K562 (cell line): ENCODE measurements around the gene STUM. TPM values are rescaled to one million over a fixed set of nuclear protein-coding genes. Genes with fewer than 3 reads are reported as not detected.

Source experiments
- ATAC-seq: fragments of 200-7000 bp; cut with Tn5 transposase; 3 replicates; pipeline ENCODE4 v1.9.1; 2020; ENCODE audit warnings: moderate library complexity
- BruUV-seq: library from RNA; stranded (reverse); fragments of 400-500 nt; replicated peaks from 2 replicates; lab custom pipeline; 2021; lab: Mats Ljungman, UMichigan
- CTCF ChIA-PET: fragments of 300-600 bp; formaldehyde crosslinking; extraction: SDS; loops from one replicate; lab custom pipeline; 2021; ENCODE audit warnings: low intra/inter-chr PET ratio; lab: Yijun Ruan, JAX
- POLR2A ChIA-PET: fragments of 300-600, 350-650 bp; sonication (Branson Sonifier 250); formaldehyde crosslinking; extraction: SDS; loops from one replicate; lab custom pipeline; 2021; ENCODE audit warnings: antibody characterized with exemption, inconsistent platforms; lab: Yijun Ruan, JAX
- DNase-seq, 4 experiments: peaks; one replicate each; pipeline versions ENCODE4 v3.0.0 to v3.0.0-alpha.2; 2011 to 2018; ENCODE audit warnings: low spot score in 3 of 4, mixed read lengths in 3 of 4; ENCODE audit errors: extremely low read depth in 1 of 4
- FAIRE-seq: peaks from 2 replicates; lab custom pipeline; 2011; peaks lifted over from hg19 to GRCh38; lab: Jason Lieb, UNC
- H2AFZ ChIP-seq: 2 replicates; pipeline ENCODE4 v1.6.0; 2011; ENCODE audit warnings: low read depth, low read length, control low read depth, inconsistent platforms
- H3K27ac ChIP-seq: fragments of 200-600 bp; 3 replicates; pipeline ENCODE4 v1.8.0; 2011; ENCODE audit warnings: low read depth, mild to moderate bottlenecking, control low read depth, inconsistent platforms, low read length, moderate library complexity, mixed read lengths; ENCODE audit errors: extremely low read depth
- H3K27me3 ChIP-seq, 2 experiments: fragments of 300-600 bp in 1 of 2; 2 replicates in 1 of 2; 3 replicates in 1 of 2; pipeline versions ENCODE4 v1.6.0 to v1.8.0; 2011; ENCODE audit warnings: inconsistent platforms in 2 of 2, low read length in 2 of 2, mild to moderate bottlenecking in 1 of 2, mixed read lengths in 1 of 2, moderate library complexity in 1 of 2; ENCODE audit not compliant: control insufficient read depth in 2 of 2, insufficient read depth in 2 of 2
- H3K36me3 ChIP-seq: fragments of 300-600 bp; 3 replicates; pipeline ENCODE4 v1.8.0; 2011; ENCODE audit warnings: mild to moderate bottlenecking, low read length, inconsistent platforms; ENCODE audit not compliant: control insufficient read depth, insufficient read depth
- H3K4me1 ChIP-seq, 2 experiments: fragments of 200-600 bp in 1 of 2; replicated peaks in 1 of 2; 2 replicates in 1 of 2; 3 replicates in 1 of 2; pipeline versions ENCODE4 v1.5.1 to v1.8.0; 2011; ENCODE audit warnings: inconsistent platforms in 2 of 2, low read length in 2 of 2, mild to moderate bottlenecking in 1 of 2, mixed read lengths in 1 of 2, moderate library complexity in 1 of 2; ENCODE audit not compliant: control insufficient read depth in 2 of 2, insufficient read depth in 2 of 2
- H3K4me2 ChIP-seq: 2 replicates; pipeline ENCODE4 v1.6.1; 2011; ENCODE audit warnings: low read length, control low read depth, inconsistent platforms, mixed read lengths; ENCODE audit not compliant: insufficient read depth
- H3K4me3 ChIP-seq: fragments of 200-600 bp; sonication (generic), shearing (Covaris generic); 2 replicates; pipeline ENCODE4 v1.5.1; 2016; ENCODE audit warnings: control low read depth, inconsistent platforms
- H3K79me2 ChIP-seq: fragments of 200-600 bp; 3 replicates; pipeline ENCODE4 v1.8.0; 2011; ENCODE audit warnings: low read length, inconsistent platforms; ENCODE audit not compliant: control insufficient read depth, insufficient read depth
- H3K9ac ChIP-seq, 2 experiments: 2 replicates each; pipeline versions ENCODE4 v1.6.0 to v1.6.1; 2011; ENCODE audit warnings: low read depth in 2 of 2, low read length in 2 of 2, control low read depth in 1 of 2, inconsistent platforms in 1 of 2, mild to moderate bottlenecking in 1 of 2, mixed read lengths in 1 of 2; ENCODE audit not compliant: insufficient read depth in 1 of 2
- H3K9me1 ChIP-seq: one replicate; pipeline ENCODE4 v1.6.0; 2011; ENCODE audit warnings: inconsistent platforms, mild to moderate bottlenecking, low read length, moderate library complexity; ENCODE audit not compliant: control insufficient read depth, insufficient read depth
- H3K9me3 ChIP-seq: replicated peaks from 2 replicates; pipeline ENCODE4 v1.5.1; 2011; ENCODE audit warnings: low read depth, low read length, inconsistent platforms; ENCODE audit not compliant: control insufficient read depth, insufficient read depth
- H4K20me1 ChIP-seq: replicated peaks from 2 replicates; pipeline ENCODE4 v1.6.1; 2011; ENCODE audit warnings: low read length, inconsistent platforms, mixed read lengths; ENCODE audit not compliant: control insufficient read depth, insufficient read depth
- MEIS2 ChIP-seq: fragments of 450-650 bp; IDR thresholded peaks from 2 replicates; pipeline ENCODE4 v1.6.1; 2014; ENCODE audit warnings: mild to moderate bottlenecking; ENCODE audit not compliant: partially characterized antibody
- MITF ChIP-seq: IDR thresholded peaks from 2 replicates; pipeline ENCODE4 v1.6.1; 2014; ENCODE audit warnings: antibody characterized with exemption
- NEUROD1 ChIP-seq: fragments of 150-350 bp; IDR thresholded peaks from 2 replicates; pipeline ENCODE4 v1.6.1; 2014; ENCODE audit warnings: borderline replicate concordance, low read length, low read depth; ENCODE audit not compliant: partially characterized antibody
- NFXL1 ChIP-seq: fragments of 450-650 bp; formaldehyde crosslinking; IDR thresholded peaks from 2 replicates; pipeline ENCODE4 v1.4.0; 2021; ENCODE audit warnings: mild to moderate bottlenecking
- ZFPM2 ChIP-seq: fragments of 250-450 bp; sonication (Bioruptor Pico); IDR thresholded peaks from 2 replicates; pipeline ENCODE4 v1.5.1; 2022; ENCODE audit warnings: mild to moderate bottlenecking
- ZNF124 ChIP-seq: sonication (generic); formaldehyde crosslinking; IDR thresholded peaks from 2 replicates; pipeline ENCODE4 v1.8.1; 2022; ENCODE audit warnings: missing genetic modification reagents
- ZNF217 ChIP-seq: sonication (generic); formaldehyde crosslinking; IDR thresholded peaks from 2 replicates; pipeline ENCODE4 v1.8.0; 2022; ENCODE audit warnings: mild to moderate bottlenecking, missing genetic modification reagents
- ZNF224 ChIP-seq: sonication (generic); formaldehyde crosslinking; IDR thresholded peaks from 2 replicates; pipeline ENCODE4 v1.8.0; 2022; ENCODE audit warnings: mild to moderate bottlenecking, missing genetic modification reagents
- WGBS: fragments of 100-300 bp; shearing (Covaris generic); methylation state at CpG from one replicate; pipeline ENCODE4 v1.1.6; 2016; ENCODE audit warnings: low coverage, mixed read lengths; ENCODE audit not compliant: insufficient coverage; ENCODE audit errors: missing lambda C conversion rate; 5-methylcytosine and 5-hydroxymethylcytosine counted together
- in situ Hi-C: fragments of 300-500 bp; cut with MboI; formaldehyde crosslinking; loops from 4 replicates; pipeline ENCODE4 v1.15.0; 2018; ENCODE audit warnings: inconsistent platforms, mixed read lengths
- intact Hi-C: fragments of 100-400 bp; cut with micrococcal nuclease; formaldehyde crosslinking; loops from 2 replicates; pipeline ENCODE4 v1.14.2; 2022
- polyA plus RNA-seq, 8 experiments: library from polyadenylated mRNA; depleted of rRNA in 4 of 8; stranded (reverse) in 5 of 8; unstranded in 3 of 8; fragments of >200 nt; fragmentation: Nextera tagmentation in 2 of 8; fragmentation: Illumina TruSeq in 1 of 8; extraction: Ambion mirVana in 2 of 8; extraction: Trizol in 1 of 8; gene quantifications; 2 replicates each; pipeline versions ENCODE4 v1.2.1 to v1.2.3, GENCODE V29; 2011 to 2014; ENCODE audit warnings: inconsistent platforms in 1 of 8, missing spikeins in 1 of 8
- total RNA-seq, 7 experiments: library from RNA; depleted of rRNA in 6 of 7; stranded (reverse); fragments of >200 nt in 6 of 7; fragmentation: Illumina TruSeq in 2 of 7; extraction: Trizol in 2 of 7; gene quantifications; 2 replicates each; pipeline versions ENCODE4 v1.2.1 to v1.2.3, GENCODE V29; 2011 to 2021; ENCODE audit warnings: low replicate concordance in 1 of 7
- TF ChIP-seq, protein P1 (sequence below): sonication (generic); formaldehyde crosslinking; IDR thresholded peaks from 2 replicates; pipeline ENCODE4 v1.8.0; 2022; ENCODE audit warnings: mild to moderate bottlenecking, missing genetic modification reagents

The STUM gene
- total and polyA plus RNA-seq, 9 of the 15 experiments (the other 6 are each of a cell fraction or from before 2014, with no cell fraction given): not detected

GRCh38 chr1:226628612-226629155 is 80.1 kb downstream of the STUM start:
- intact Hi-C loops (no loop called here), in situ Hi-C loops (no loop called here)
- BruUV-seq: no TSS peak
- DNase-seq: no peak
- TF ChIP-seq NEUROD1 (no peak), MEIS2 (no peak), ZNF217 (CRISPR knock-in tag) (no peak), ZFPM2 (no peak), NFXL1 (CRISPR knock-in tag) (no peak), ZNF224 (CRISPR knock-in tag) (no peak), ZNF124 (CRISPR knock-in tag) (no peak), MITF (no peak)
- TF ChIP-seq, protein P1, sequence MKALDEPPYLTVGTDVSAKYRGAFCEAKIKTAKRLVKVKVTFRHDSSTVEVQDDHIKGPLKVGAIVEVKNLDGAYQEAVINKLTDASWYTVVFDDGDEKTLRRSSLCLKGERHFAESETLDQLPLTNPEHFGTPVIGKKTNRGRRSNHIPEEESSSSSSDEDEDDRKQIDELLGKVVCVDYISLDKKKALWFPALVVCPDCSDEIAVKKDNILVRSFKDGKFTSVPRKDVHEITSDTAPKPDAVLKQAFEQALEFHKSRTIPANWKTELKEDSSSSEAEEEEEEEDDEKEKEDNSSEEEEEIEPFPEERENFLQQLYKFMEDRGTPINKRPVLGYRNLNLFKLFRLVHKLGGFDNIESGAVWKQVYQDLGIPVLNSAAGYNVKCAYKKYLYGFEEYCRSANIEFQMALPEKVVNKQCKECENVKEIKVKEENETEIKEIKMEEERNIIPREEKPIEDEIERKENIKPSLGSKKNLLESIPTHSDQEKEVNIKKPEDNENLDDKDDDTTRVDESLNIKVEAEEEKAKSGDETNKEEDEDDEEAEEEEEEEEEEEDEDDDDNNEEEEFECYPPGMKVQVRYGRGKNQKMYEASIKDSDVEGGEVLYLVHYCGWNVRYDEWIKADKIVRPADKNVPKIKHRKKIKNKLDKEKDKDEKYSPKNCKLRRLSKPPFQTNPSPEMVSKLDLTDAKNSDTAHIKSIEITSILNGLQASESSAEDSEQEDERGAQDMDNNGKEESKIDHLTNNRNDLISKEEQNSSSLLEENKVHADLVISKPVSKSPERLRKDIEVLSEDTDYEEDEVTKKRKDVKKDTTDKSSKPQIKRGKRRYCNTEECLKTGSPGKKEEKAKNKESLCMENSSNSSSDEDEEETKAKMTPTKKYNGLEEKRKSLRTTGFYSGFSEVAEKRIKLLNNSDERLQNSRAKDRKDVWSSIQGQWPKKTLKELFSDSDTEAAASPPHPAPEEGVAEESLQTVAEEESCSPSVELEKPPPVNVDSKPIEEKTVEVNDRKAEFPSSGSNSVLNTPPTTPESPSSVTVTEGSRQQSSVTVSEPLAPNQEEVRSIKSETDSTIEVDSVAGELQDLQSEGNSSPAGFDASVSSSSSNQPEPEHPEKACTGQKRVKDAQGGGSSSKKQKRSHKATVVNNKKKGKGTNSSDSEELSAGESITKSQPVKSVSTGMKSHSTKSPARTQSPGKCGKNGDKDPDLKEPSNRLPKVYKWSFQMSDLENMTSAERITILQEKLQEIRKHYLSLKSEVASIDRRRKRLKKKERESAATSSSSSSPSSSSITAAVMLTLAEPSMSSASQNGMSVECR (CRISPR knock-in tag): no peak
- H3K9me1 ChIP-seq: no peaks in the 10 kb centered on the region
- no peak overlapping the region for H3K4me2 ChIP-seq
- peaks cover 2% of the 10 kb centered on the region; the same call in 1 of the 2 replicates for H3K9me3 ChIP-seq
- ChIA-PET CTCF (no interaction called here), POLR2A (interaction anchor here (0.7 to 1.1 kb wide), 2 partner anchors 9 to 94 kb away, joined by 3 to 4 read pairs; no protein-coding TSS in a partner anchor)
- H3K36me3 ChIP-seq: no peaks in the 10 kb centered on the region
- no peak overlapping the region for H2AFZ ChIP-seq
- no peak for FAIRE-seq
- 0 out of 2 replicates have a peak, but pooled peaks cover 5% of the 10 kb centered on the region for H4K20me1 ChIP-seq
- H3K4me1 ChIP-seq: no peaks in the 10 kb centered on the region
- no peak overlapping the region for H3K9ac ChIP-seq
- no peaks in the 10 kb centered on the region for H3K79me2 ChIP-seq
- no peak for ATAC-seq
- WGBS: 26% methylated on average over 10 of the region's 10 CpGs
- no peak overlapping the region for H3K27ac ChIP-seq
- no peak overlapping the region for H3K4me3 ChIP-seq
- H3K27me3 ChIP-seq: peaks cover 5 to 62% of the 10 kb centered on the region in 2 experiments; a peak in 4 of 5 replicates
